ENCODE measurements around the gene ZBTB7C.

The ZBTB7C gene

GRCh38 chr18:48254077-48254602 lies 155.0 kb downstream of the ZBTB7C start:
- DNase-seq (ENCODE audit: low spot score) = no peak

GRCh38 chr18:48252525-48252924 lies 156.7 kb downstream of the ZBTB7C start:
- no peak for DNase-seq (ENCODE audit: low spot score)

GRCh38 chr18:48250918-48251317 lies 158.3 kb downstream of the ZBTB7C start:
- DNase-seq (ENCODE audit: low spot score) = no peak

- DNase-seq (ENCODE audit: low spot score) = no peak
Observed at GRCh38 chr18:48250362-48250907, 158.7 kb downstream of the ZBTB7C start.

GRCh38 chr18:48249854-48250253 lies 159.3 kb downstream of the ZBTB7C start:
- no peak for DNase-seq (ENCODE audit: low spot score)

- DNase-seq (ENCODE audit: low spot score) = no peak
Observed at GRCh38 chr18:48244530-48244929, 164.7 kb downstream of the ZBTB7C start.

- DNase-seq (ENCODE audit: low spot score) = no peak
Observed at GRCh38 chr18:48238636-48239035, 170.5 kb downstream of the ZBTB7C start.

GRCh38 chr18:48238206-48238605 lies 171.0 kb downstream of the ZBTB7C start:
- DNase-seq (ENCODE audit: low spot score) = no peak

GRCh38 chr18:48236822-48237221 lies 172.4 kb downstream of the ZBTB7C start:
- DNase-seq (ENCODE audit: low spot score) = no peak

GRCh38 chr18:48230467-48231113 lies 178.6 kb downstream of the ZBTB7C start:
- peak; percentile 84 for DNase-seq (ENCODE audit: low spot score)

- no peak for DNase-seq (ENCODE audit: low spot score)
Observed at GRCh38 chr18:48229552-48229981, 179.6 kb downstream of the ZBTB7C start.

- DNase-seq (ENCODE audit: low spot score) = no peak
Observed at GRCh38 chr18:48228841-48229240, 180.3 kb downstream of the ZBTB7C start.

GRCh38 chr18:48228301-48228715 lies 180.9 kb downstream of the ZBTB7C start:
- DNase-seq (ENCODE audit: low spot score) = no peak

- DNase-seq (ENCODE audit: low spot score) = no peak
Observed at GRCh38 chr18:48227206-48227605, 182.0 kb downstream of the ZBTB7C start.

- no peak for DNase-seq (ENCODE audit: low spot score)
Observed at GRCh38 chr18:48226401-48226800, 182.8 kb downstream of the ZBTB7C start.

GRCh38 chr18:48222118-48222517 lies 187.1 kb downstream of the ZBTB7C start:
- no peak for DNase-seq (ENCODE audit: low spot score)

GRCh38 chr18:48219810-48220499 lies 189.2 kb downstream of the ZBTB7C start:
- DNase-seq (ENCODE audit: low spot score) = no peak

- DNase-seq (ENCODE audit: low spot score) = no peak
Observed at GRCh38 chr18:48219037-48219809, 190.0 kb downstream of the ZBTB7C start.

- DNase-seq (ENCODE audit: low spot score) = no peak
Observed at GRCh38 chr18:48218285-48219022, 190.7 kb downstream of the ZBTB7C start.

- DNase-seq (ENCODE audit: low spot score) = no peak
Observed at GRCh38 chr18:48217258-48218250, 191.6 kb downstream of the ZBTB7C start.

Measured in ecto neural progenitor cell (in vitro differentiated cells).